ENCODE measurements around the gene CGGBP1.

DNA sequence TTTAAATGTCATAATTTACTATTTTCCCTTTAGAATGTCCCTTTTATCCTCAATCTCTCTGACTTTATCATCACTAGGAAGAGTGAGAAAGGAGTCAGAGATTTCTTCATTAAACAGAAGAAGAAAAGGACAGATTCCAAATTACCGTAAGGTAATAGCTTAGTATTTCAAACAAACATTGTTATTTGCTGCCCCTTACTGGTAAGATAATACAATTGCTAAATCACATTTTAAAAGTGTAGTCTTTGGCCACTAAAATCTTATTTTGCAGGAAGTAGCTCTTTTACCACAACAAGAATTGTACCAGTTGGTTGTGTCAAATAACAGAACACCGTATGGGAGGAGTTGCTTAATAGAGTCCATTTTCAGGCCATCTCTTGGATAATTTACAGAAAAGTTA lies 53.7 kb downstream of the CGGBP1 start:
- TF ChIP-seq, protein P1, sequence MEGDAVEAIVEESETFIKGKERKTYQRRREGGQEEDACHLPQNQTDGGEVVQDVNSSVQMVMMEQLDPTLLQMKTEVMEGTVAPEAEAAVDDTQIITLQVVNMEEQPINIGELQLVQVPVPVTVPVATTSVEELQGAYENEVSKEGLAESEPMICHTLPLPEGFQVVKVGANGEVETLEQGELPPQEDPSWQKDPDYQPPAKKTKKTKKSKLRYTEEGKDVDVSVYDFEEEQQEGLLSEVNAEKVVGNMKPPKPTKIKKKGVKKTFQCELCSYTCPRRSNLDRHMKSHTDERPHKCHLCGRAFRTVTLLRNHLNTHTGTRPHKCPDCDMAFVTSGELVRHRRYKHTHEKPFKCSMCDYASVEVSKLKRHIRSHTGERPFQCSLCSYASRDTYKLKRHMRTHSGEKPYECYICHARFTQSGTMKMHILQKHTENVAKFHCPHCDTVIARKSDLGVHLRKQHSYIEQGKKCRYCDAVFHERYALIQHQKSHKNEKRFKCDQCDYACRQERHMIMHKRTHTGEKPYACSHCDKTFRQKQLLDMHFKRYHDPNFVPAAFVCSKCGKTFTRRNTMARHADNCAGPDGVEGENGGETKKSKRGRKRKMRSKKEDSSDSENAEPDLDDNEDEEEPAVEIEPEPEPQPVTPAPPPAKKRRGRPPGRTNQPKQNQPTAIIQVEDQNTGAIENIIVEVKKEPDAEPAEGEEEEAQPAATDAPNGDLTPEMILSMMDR (conservative IDR thresholded peaks at IDR 0.05): peak; percentile 50
- no peak for TF ChIP-seq ZFX (IDR thresholded peaks at IDR 0.05)

All from C4-2B (cell line).